HepG2 (cell line): ENCODE data around the gene ETV5. TPM values are rescaled to one million over a fixed set of nuclear protein-coding genes. Genes with fewer than 3 reads are reported as not detected.

ENCODE experiments used
- AHDC1 ChIP-seq: sonication (generic); formaldehyde crosslinking; IDR thresholded peaks from 2 replicates; pipeline ENCODE4 v1.5.1; 2020; ENCODE audit warnings: mild to moderate bottlenecking, missing genetic modification reagents, borderline replicate concordance
- FOXO1 ChIP-seq: sonication (generic); formaldehyde crosslinking; IDR thresholded peaks from 2 replicates; pipeline ENCODE4 v1.4.0; 2020; ENCODE audit warnings: missing genetic modification reagents
- GATA4 ChIP-seq: sonication (generic); IDR thresholded peaks from 2 replicates; pipeline ENCODE4 v1.6.1; 2016; ENCODE audit warnings: antibody characterized with exemption, low read depth, borderline replicate concordance
- GMEB2 ChIP-seq: IDR thresholded peaks from 2 replicates; pipeline ENCODE4 v1.6.1; 2016; ENCODE audit warnings: missing biosample characterization, missing genetic modification reagents, low read depth
- HMGA1 ChIP-seq: sonication (generic); formaldehyde crosslinking; conservative IDR thresholded peaks from 2 replicates; pipeline ENCODE4 v1.4.0; 2020; ENCODE audit warnings: missing genetic modification reagents
- KAT2B ChIP-seq: fragments of 150-350 bp; IDR thresholded peaks from 2 replicates; pipeline ENCODE4 v1.6.1; 2014; ENCODE audit warnings: low read depth, low read length, borderline replicate concordance
- PTBP1 ChIP-seq: fragments of 200-400 bp; formaldehyde crosslinking; IDR thresholded peaks from 2 replicates; pipeline ENCODE4 v1.6.1; 2018; ENCODE audit warnings: low read length, low read depth; ENCODE audit not compliant: poor library complexity, severe bottlenecking
- SYNCRIP ChIP-seq: fragments of 200-400 bp; formaldehyde crosslinking; IDR thresholded peaks from 2 replicates; pipeline ENCODE4 v1.6.1; 2018; ENCODE audit warnings: mild to moderate bottlenecking, low read depth, low read length; ENCODE audit not compliant: insufficient read depth
- YEATS2 ChIP-seq: sonication (generic); formaldehyde crosslinking; IDR thresholded peaks from 2 replicates; pipeline ENCODE4 v1.4.0; 2020; ENCODE audit warnings: missing genetic modification reagents, borderline replicate concordance
- ZBTB49 ChIP-seq: sonication (generic); formaldehyde crosslinking; IDR thresholded peaks from 2 replicates; pipeline ENCODE4 v1.4.0; 2020; ENCODE audit warnings: missing genetic modification reagents, borderline replicate concordance
- ZNF225 ChIP-seq: sonication (generic); formaldehyde crosslinking; IDR thresholded peaks from 2 replicates; pipeline ENCODE4 v1.4.0; 2020; ENCODE audit warnings: mild to moderate bottlenecking, missing genetic modification reagents
- ZNF253 ChIP-seq: sonication (generic); formaldehyde crosslinking; IDR thresholded peaks from 2 replicates; pipeline ENCODE4 v1.8.0; 2022; ENCODE audit warnings: mild to moderate bottlenecking, missing genetic modification reagents, borderline replicate concordance
- ZNF550 ChIP-seq: sonication (generic); formaldehyde crosslinking; IDR thresholded peaks from 2 replicates; pipeline ENCODE4 v1.4.0; 2020; ENCODE audit warnings: mild to moderate bottlenecking, missing genetic modification reagents, borderline replicate concordance
- ZNF639 ChIP-seq: conservative IDR thresholded peaks from 2 replicates; pipeline ENCODE4 v1.6.1; 2018; ENCODE audit warnings: missing genetic modification reagents
- ZNF674 ChIP-seq: sonication (generic); formaldehyde crosslinking; IDR thresholded peaks from 2 replicates; pipeline ENCODE4 v1.5.0; 2020; ENCODE audit warnings: low read depth, mild to moderate bottlenecking, missing genetic modification reagents
- ZNF781 ChIP-seq: sonication (generic); formaldehyde crosslinking; IDR thresholded peaks from 2 replicates; pipeline ENCODE4 v1.5.1; 2020; ENCODE audit warnings: borderline replicate concordance, mild to moderate bottlenecking, missing genetic modification reagents; ENCODE audit errors: not compliant biosample characterization
- ZSCAN20 ChIP-seq: sonication (generic); formaldehyde crosslinking; IDR thresholded peaks from 2 replicates; pipeline ENCODE4 v1.4.0; 2020; ENCODE audit warnings: missing genetic modification reagents, mild to moderate bottlenecking, borderline replicate concordance
- polyA plus RNA-seq, 8 experiments: library from polyadenylated mRNA; depleted of rRNA in 3 of 8; stranded (reverse) in 7 of 8; unstranded in 1 of 8; fragments of >200 nt; fragmentation: Illumina TruSeq in 4 of 8; extraction: Trizol in 4 of 8; gene quantifications; 2 replicates each; pipeline versions ENCODE4 v1.2.1 to v1.2.3, GENCODE V29; 2011 to 2016; ENCODE audit warnings: low read depth in 4 of 8, missing spikeins in 1 of 8, mixed read lengths in 1 of 8; ENCODE audit not compliant: insufficient read depth in 1 of 8
- total RNA-seq, 5 experiments: library from RNA; depleted of rRNA; stranded (reverse); fragments of >200 nt; fragmentation: Illumina TruSeq; extraction: Trizol; gene quantifications; 2 replicates each; pipeline ENCODE4 v1.2.3, GENCODE V29; 2016; ENCODE audit warnings: low read depth in 1 of 5

The ETV5 gene
- total and polyA plus RNA-seq, 2 of the 13 experiments (the other 11 are each of a cell fraction or from before 2014, with no cell fraction given), result 52.9 to 57.2 TPM

- TF ChIP-seq ZBTB49 (CRISPR knock-in tag) (no peak), ZNF253 (CRISPR knock-in tag) (no peak), FOXO1 (no peak), ZNF550 (no peak), SYNCRIP (no peak), ZSCAN20 (no peak), GMEB2 (CRISPR knock-in tag) (no peak), AHDC1 (no peak), ZNF639 (CRISPR knock-in tag) (peak; percentile 16; the same call in 1 of the 2 replicates), HMGA1 (no peak), ZNF674 (CRISPR knock-in tag) (no peak), ZNF225 (CRISPR knock-in tag) (0 out of 2 replicates have a peak, but pooled peaks have one; percentile 4), GATA4 (no peak), KAT2B (no peak), YEATS2 (CRISPR knock-in tag) (no peak), ZNF781 (CRISPR knock-in tag) (peak; percentile 71), PTBP1 (no peak)
Measured at GRCh38 chr3:186108106-186108940, 566 bp downstream of the ETV5 start (continued).
